Measurements from ENCODE around the gene FDPS. TPM values are rescaled to one million over a fixed set of nuclear protein-coding genes. Genes with fewer than 3 reads are reported as not detected.
"Not testable (repeated sequence)": the region's sequence is repeated elsewhere in the genome, so short reads cannot be mapped to it uniquely, and the experiment has no call there.

Gene FDPS
- total RNA-seq, 1 donor from 2014 or later = 693 TPM

DNA sequence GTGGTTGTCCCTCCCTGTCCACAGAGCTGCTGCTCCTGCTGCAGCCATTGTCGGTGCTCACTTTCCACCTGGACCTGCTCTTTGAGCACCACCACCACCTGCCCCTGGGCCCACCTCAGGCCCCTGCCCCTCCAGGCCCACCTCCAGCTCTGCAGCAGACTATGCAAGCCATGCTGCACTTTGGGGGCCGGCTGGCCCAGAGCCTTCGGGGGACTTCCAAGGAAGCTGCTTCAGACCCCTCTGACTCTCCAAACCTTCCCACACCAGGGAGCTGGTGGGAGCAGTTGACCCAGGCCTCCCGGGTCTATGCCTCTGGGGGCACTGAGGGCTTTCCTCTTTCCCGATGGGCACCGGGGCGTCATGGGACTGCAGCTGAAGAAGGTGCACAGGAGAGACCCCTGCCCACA is 18.0 kb downstream of the FDPS start:
- Mint-ChIP-seq H3K36me3 (ENCODE audit: low read depth) (peaks cover 7% of the 10 kb centered on the region), H3K27ac (ENCODE audit: unreplicated experiment) (no peak overlapping the region), H3K9me3 (no peaks in the 10 kb centered on the region), H3K4me3 (peak overlapping the region; percentile 89), H3K27me3 (ENCODE audit: low read depth) (peaks cover 6% of the 10 kb centered on the region), H3K4me1 (peaks cover 24% of the 10 kb centered on the region)
- DNase-seq (ENCODE audit: low read depth, low spot score) = no peak
- TF ChIP-seq, protein P1, sequence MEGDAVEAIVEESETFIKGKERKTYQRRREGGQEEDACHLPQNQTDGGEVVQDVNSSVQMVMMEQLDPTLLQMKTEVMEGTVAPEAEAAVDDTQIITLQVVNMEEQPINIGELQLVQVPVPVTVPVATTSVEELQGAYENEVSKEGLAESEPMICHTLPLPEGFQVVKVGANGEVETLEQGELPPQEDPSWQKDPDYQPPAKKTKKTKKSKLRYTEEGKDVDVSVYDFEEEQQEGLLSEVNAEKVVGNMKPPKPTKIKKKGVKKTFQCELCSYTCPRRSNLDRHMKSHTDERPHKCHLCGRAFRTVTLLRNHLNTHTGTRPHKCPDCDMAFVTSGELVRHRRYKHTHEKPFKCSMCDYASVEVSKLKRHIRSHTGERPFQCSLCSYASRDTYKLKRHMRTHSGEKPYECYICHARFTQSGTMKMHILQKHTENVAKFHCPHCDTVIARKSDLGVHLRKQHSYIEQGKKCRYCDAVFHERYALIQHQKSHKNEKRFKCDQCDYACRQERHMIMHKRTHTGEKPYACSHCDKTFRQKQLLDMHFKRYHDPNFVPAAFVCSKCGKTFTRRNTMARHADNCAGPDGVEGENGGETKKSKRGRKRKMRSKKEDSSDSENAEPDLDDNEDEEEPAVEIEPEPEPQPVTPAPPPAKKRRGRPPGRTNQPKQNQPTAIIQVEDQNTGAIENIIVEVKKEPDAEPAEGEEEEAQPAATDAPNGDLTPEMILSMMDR (conservative IDR thresholded peaks at IDR 0.05) = no peak

DNA sequence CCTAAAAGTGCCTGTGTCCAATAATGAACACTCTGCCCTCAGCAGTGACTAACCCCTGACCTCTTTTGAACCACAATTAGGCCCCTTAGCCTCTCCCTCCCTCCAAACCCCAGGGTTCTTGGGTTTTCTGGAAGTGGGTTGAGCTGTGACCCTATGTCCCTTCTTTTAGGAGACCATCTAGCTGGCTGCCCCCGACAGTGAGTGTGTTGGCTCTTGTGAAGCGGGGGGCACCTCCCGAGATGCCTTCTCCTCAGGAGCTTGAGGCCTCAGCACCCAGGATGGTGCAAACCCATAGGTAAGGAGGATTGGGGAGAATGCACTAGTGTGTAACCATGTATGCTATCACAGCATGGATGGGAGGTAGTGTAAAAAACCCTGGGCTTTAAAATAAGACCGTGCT is 19.3 kb downstream of the FDPS start:
- H3K27ac Mint-ChIP-seq (ENCODE audit: unreplicated experiment) = no peak overlapping the region
- peak overlapping the region; percentile 80 for H3K4me3 Mint-ChIP-seq
- no peaks in the 10 kb centered on the region for H3K9me3 Mint-ChIP-seq
- peaks cover 6% of the 10 kb centered on the region for H3K27me3 Mint-ChIP-seq (ENCODE audit: low read depth)
- DNase-seq (ENCODE audit: low read depth, low spot score) = no peak
- TF ChIP-seq, protein P1 (conservative IDR thresholded peaks at IDR 0.05) = no peak
- H3K36me3 Mint-ChIP-seq (ENCODE audit: low read depth) = peaks cover 7% of the 10 kb centered on the region
- H3K4me1 Mint-ChIP-seq = peaks cover 13% of the 10 kb centered on the region

DNA sequence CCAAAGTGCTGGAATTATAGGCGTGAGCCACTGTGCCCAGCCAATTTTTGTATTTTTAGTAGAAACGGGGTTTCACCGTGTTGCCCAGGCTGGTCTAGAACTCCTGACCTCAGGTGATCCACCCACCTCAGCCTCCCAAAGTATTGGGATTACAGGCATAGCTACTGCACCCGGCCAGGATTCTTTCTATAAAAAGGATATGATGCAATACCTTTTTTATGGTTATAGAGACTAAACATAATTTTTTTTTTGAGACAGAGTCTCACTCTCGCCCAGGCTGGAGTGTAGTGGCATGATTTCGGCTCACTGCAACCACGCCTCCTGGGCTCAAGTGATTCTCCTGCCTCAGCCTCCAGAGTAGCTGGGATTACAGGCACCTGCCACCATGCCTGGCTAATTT is 20.2 kb downstream of the FDPS start:
- H3K27me3 Mint-ChIP-seq (ENCODE audit: low read depth) = not testable (repeated sequence)

DNA sequence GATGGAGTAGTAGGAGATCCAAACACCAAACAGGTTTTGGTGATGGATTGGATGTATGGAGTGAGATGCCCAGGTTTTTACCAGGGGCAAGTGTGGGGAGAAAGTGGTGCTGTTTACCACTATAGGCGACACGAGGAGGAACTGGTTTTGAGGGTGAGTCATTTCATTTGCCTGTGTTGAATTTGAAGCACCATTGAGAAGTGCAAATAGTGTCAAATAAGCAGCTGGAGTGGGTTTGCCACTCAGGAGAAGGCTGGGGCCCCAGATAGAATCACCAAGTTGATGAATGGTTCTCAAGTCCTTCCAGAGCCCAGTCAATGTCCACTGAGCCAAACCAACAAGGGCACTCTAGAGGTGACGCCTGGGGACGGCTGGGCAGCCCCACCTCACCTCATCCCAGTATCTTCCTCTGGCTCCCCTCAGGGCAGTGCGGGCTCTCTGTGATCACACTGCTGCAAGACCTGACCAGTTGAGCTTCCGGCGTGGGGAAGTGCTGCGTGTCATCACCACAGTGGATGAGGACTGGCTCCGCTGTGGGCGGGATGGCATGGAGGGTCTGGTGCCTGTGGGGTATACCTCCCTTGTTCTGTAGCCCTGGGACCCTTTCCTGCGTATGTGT is 21.4 kb downstream of the FDPS start:
- no peak overlapping the region for H3K27ac Mint-ChIP-seq (ENCODE audit: unreplicated experiment)
- H3K4me3 Mint-ChIP-seq = no peak overlapping the region
- peaks cover 9% of the 10 kb centered on the region for H3K36me3 Mint-ChIP-seq (ENCODE audit: low read depth)
- peaks cover 4% of the 10 kb centered on the region for H3K27me3 Mint-ChIP-seq (ENCODE audit: low read depth)
- DNase-seq (ENCODE audit: low read depth, low spot score) = no peak
- no peaks in the 10 kb centered on the region for H3K9me3 Mint-ChIP-seq
- TF ChIP-seq, protein P1 (conservative IDR thresholded peaks at IDR 0.05) = no peak
- H3K4me1 Mint-ChIP-seq = peaks cover 13% of the 10 kb centered on the region

More for the DNA sequence above, 20.2 kb downstream of the FDPS start:
- H3K27ac Mint-ChIP-seq (ENCODE audit: unreplicated experiment); DNase-seq (ENCODE audit: low read depth, low spot score); H3K9me3 Mint-ChIP-seq; H3K36me3 Mint-ChIP-seq (ENCODE audit: low read depth): not testable (repeated sequence)
- H3K4me3 Mint-ChIP-seq = peak overlapping the region; percentile 65
- H3K4me1 Mint-ChIP-seq = peaks cover 13% of the 10 kb centered on the region

DNA sequence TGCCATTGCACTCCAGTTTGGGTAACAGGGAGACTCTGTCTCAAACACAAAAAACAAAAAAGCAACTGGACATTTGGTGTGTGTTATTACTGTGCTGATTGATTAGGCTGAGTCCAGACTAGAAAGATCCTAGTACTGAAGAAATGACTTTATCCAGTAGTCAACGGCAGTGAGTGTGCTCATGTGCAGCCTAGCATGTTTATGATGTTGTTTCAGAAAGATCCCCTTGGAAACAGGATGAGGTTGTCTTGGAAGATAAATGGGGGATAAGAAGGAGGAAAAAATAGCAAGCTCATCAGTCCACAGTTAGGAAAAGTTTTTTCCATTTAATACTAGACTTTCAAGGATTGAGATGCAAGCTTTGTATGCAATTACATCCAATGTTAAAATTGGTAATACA is 26.3 kb downstream of the FDPS start:
- H3K4me1 Mint-ChIP-seq = no peaks in the 10 kb centered on the region
- no peaks in the 10 kb centered on the region for H3K27me3 Mint-ChIP-seq (ENCODE audit: low read depth)
- no peak overlapping the region for H3K27ac Mint-ChIP-seq (ENCODE audit: unreplicated experiment)
- H3K4me3 Mint-ChIP-seq = no peak overlapping the region
- DNase-seq (ENCODE audit: low read depth, low spot score) = no peak
- H3K9me3 Mint-ChIP-seq = no peaks in the 10 kb centered on the region
- H3K36me3 Mint-ChIP-seq (ENCODE audit: low read depth) = peaks cover 22% of the 10 kb centered on the region
- TF ChIP-seq, protein P1 (conservative IDR thresholded peaks at IDR 0.05) = no peak

DNA sequence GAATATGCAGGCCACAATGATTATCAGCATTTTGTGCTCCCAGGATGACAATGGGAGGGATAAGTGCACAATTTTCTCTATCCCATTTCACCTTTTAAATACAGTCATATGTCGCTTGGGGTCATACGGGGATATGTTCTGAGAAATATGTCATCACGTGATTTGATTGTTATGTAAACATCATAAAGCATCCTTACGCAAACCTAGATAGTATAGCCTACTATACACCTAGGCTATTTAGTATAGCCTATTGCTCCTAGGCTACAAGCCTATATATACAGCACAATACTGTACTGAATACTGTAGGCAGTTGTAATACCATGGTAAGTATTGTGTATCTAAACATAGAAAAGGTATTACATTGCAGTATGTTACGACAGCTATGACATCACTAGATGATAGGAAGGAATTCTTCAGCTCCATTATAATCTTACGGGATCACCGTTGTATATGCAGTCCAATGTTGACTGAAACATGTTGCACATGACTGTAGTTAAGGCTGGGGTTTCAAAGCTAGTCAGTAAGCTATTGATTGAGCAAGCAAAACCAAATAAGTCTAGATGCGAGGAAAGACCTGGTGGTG is 30.9 kb downstream of the FDPS start:
- H3K36me3 Mint-ChIP-seq (ENCODE audit: low read depth) = peaks cover 26% of the 10 kb centered on the region
- H3K9me3 Mint-ChIP-seq = no peaks in the 10 kb centered on the region

More for the DNA sequence above, 30.9 kb downstream of the FDPS start:
- H3K27ac Mint-ChIP-seq (ENCODE audit: unreplicated experiment) = no peak overlapping the region
- no peak overlapping the region for H3K4me3 Mint-ChIP-seq
- TF ChIP-seq, protein P1 (conservative IDR thresholded peaks at IDR 0.05) = no peak
- no peaks in the 10 kb centered on the region for H3K27me3 Mint-ChIP-seq (ENCODE audit: low read depth)
- H3K4me1 Mint-ChIP-seq = no peaks in the 10 kb centered on the region
- DNase-seq (ENCODE audit: low read depth, low spot score) = no peak
